SHP77 (cell line): ENCODE measurements around the gene HOXA5.

Experiments used
- DNase-seq, 2 experiments: peaks; one replicate each; lab custom pipeline; 2025; lab: John Stamatoyannopoulos, UW

The HOXA5 gene

DNA sequence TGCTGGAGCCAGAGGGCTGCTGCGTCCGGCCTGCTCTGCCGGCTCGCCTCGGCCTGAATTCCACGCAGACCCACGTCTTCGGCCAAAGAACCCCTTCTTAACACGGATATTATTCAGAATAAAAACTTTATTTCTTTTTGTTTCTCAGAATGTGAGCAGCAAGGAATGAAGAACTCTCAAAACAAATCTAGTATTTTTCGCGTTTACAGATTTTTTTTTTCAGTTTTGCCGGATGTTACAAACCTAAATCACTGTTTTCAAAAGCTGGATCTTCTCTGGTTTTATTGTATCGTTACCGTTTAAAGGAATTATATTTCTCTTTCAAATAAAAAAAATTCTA, 36.6 kb downstream of the HOXA5 start:
- DNase-seq = no peak

DNA sequence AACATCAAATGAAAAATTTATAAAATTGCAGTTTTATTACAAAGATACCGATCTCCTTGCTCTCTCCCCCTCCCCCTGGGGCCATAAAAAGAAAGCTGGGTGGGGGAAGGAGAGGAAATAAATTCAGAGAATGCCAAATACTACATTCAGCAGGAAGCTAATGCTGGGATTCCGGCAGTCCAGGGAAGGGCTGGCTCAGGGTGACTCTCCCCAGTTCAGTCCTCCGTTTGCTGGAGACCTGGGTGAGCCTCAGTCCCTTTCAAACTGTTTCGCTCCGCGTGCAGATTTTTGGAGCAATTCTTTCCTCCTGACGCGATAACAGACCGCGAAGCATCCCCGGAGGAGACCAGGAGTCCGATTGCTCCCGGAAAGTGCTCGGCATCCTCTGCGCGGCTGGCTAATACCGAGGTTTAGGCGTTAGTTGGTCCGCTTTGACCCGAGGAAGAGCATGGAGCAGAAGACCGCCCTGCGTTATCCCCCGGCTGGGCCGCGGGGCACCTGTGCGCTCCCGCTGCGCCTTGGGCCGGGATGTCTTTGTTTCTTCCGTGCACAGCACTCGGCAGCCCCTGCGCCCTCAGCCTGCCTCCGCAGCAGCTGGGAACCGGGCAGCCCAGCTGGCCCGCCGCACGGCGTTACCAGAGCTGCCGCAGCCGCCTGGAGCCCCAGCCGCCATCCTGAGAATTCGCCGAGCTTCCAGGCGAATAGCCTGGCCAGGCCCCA, 37.1 kb downstream of the HOXA5 start:
- no peak for DNase-seq

DNA sequence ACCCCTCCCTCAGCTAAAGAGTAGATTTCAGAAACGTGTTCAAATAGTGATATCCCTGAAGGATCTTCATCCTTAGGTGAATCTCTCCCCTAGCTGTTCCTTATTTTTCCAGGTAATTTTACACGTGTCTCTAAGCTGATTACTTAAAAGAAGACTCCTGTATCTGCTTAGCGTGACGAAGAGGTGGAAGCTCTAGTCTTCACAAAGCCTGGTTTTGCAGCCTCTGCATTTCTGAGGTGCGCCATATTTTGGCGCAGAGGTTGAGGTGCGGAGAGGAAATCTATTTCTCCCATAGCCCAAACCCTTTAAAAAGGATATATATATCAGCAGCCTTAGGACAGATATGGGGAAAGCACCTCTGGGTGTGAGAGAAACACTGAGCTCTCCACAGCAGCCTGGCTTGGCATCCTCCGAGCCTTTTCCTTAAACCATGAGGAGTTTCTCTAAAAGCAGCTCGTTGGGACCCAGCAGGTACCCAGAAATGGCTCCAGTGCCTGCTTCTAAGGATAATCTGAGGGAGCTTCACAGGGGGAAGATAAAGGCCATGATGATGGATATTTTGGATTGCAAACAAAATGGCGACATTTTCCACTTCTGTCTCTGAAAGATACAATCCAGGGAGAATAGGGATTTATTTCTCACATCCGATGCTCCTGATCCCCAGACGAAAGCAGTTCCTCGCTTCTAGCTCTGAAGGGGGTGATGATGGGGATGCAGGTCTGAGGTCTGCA, 38.0 kb downstream of the HOXA5 start:
- DNase-seq = no peak

DNA sequence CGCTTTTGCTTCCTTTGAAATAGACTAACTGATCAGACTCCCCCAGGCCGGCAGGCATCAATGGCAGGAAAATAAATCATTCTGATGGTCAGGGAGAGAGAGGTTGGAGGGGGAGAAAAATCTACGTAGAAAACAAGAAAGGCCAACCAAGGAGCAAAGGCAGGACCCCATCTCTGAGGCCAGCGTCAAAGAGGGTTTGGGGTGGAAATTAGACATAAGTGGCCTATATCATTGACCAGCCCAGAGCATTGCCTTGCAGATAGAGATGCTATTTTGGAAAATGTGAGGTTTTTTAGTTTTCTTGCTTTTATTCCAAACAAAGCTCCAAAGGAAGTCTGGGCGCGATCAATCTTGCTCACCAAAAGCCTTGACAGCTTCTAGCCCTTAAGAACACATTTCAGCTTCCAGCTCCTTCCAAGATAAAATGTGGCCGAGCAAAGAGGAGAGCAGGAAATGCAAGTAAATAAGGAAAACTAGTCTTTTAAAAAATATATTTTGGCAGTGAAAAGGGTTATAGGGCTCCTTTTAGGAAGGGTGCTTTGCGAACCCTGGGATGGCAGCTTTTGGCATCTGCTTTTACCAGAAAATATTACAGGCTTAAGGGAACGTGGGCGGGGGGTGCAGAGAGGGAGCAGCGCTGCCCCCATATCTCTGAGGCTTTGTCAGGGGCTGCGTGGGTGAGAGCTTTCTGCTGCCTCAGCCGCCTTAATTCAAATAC, 39.0 kb downstream of the HOXA5 start:
- no peak for DNase-seq

DNA sequence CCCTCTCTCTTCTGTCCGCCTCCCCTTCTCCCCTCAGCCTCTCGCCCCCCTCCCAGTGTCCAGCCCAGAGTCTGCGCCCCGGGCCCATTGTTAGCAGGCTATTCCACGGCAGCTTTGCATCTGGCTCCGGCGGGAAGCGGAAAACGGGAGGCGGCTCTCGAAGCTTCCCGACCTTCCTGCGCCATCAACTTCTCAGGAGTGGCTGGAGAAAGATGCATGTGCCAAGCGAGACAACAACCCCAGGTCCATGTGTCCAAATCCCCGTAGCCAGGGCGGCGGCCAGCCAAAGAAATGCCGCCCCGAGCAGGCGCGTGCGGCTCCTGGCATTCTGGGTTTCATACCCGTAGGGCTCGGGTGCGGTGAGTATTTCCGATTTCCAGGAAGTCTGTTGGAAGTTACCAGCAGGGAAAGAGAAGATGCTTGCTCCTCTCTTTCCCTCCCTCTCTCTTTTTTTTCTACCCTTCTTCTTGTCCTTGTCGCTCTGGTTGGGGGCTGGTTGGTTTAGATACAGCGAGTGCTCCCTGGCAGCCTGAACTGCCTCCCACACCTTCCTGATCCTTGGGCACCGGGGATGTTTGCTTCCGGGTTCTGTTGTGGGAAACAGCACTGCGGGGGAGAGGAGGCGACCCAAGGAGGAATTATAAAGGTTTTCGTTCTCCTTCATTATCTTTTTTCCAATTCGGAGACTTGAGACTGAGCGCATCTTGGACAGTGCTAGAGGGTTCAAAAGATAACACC, 39.8 kb downstream of the HOXA5 start:
- DNase-seq = no peak

GRCh38 chr7:27102581-27103442, 40.7 kb downstream of the HOXA5 start, which contains the start of gene HOXA2:
TSS of gene HOXA2 (minus strand) at chr7:27102683. CDS start at chr7:27102500, 183 bp downstream.
- DNase-seq = no peak

- no peak for DNase-seq
These were observed 41.4 kb downstream of the HOXA5 start for GRCh38 chr7:27101957-27102580.

DNA sequence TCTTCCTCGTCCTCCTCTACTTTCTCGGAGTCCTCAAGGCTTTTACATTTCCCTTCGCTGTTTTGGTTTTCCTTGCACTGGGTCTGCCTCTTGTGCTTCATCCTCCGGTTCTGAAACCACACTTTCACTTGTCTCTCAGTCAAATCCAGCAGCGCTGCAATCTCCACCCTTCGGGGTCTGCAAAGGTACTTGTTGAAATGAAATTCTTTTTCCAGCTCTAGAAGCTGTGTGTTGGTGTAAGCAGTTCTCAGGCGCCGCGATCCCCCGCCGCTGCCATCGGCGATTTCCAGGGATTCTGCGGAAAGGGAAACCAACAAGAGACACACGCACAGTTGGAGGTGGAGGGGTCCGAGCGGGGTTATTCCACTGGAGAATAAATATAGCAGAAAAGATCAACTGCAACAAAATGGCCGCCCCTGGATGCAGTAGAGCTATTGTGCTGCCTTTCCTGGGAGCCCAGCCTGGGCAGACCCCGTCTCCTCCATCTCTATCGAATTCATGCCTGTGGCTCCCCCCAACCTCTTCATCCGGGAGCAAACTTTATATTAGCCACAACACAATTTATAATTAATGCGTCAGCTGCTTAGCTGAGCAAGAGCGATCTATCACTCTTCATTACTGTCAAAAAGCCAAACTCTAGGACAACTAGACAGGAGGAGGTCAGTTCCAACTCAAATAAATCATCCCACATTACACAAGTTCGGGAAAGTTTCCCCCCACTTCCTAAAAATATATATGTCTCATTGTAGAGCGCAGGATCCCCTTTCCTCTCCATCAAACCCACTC, 42.1 kb downstream of the HOXA5 start:
- DNase-seq = no peak

DNA sequence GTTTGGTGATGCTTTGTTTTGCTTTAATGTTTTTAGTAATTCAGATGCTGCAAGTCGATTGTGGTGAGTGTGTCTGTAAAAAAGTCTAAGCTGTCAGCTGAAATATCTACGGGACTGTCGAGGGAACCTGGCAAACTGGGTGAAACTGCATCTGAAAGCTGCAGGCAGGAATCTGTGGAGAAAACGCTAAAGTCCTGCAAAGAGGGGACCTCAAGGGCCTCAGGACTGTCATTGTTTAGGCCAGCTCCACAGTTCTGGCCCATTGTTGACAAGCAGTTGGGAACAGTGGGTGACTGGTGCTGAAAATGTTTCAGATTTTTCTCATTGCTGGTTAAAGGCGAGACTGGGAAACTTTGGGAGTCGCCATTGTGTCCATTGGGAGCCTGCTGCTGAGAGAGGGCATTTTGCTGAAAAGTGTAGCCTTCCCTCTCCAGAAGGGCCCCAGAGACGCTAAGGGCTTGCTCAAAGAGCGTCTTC, 42.7 kb downstream of the HOXA5 start:
- DNase-seq = no peak

DNA sequence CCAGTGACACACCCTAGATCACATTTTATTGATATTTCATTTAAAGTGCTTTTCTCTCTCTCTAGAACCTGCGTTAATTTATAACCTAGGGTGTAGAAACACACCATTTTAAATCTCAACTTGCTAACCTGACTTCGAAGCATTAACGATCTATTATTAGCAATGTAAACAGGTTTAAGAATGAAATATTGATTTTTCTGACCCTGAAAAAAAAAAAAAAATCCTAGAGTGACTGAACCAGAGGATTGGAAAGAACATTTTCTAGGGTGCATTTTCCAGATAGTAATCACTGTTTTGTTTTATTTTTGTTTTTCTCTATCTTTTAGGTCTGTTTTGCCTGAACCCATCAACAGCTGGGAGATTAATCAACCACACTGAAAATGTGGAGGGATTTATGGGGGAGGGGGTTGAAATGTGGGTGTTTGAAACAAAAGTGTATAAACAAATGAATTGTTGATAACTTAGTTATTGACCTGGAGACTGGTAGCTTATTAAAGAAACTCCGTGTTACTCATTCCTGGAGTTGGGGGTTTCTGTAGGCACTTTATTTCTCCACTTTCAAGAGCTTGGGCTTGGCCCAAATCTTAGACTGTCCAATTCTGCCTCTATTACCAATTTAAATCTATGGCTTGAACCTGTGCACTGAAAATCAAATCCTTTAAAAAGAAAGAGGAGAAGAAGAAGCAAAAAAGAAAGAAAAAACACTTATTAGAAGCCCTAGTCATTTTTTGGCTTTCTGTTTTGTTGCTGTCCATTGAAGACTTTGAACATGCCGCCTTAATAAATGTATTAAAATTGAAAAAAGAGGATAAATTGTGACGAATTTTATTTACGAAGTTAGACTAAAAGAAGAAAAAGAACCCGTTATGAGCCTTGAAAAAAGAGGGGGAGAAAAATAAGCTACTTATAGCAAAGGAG, 43.8 kb downstream of the HOXA5 start:
- no peak for DNase-seq

- no peak for DNase-seq
These were observed 44.7 kb downstream of the HOXA5 start for GRCh38 chr7:27098578-27099451.

GRCh38 chr7:27097686-27098577, 45.5 kb downstream of the HOXA5 start:
- no peak for DNase-seq

DNA sequence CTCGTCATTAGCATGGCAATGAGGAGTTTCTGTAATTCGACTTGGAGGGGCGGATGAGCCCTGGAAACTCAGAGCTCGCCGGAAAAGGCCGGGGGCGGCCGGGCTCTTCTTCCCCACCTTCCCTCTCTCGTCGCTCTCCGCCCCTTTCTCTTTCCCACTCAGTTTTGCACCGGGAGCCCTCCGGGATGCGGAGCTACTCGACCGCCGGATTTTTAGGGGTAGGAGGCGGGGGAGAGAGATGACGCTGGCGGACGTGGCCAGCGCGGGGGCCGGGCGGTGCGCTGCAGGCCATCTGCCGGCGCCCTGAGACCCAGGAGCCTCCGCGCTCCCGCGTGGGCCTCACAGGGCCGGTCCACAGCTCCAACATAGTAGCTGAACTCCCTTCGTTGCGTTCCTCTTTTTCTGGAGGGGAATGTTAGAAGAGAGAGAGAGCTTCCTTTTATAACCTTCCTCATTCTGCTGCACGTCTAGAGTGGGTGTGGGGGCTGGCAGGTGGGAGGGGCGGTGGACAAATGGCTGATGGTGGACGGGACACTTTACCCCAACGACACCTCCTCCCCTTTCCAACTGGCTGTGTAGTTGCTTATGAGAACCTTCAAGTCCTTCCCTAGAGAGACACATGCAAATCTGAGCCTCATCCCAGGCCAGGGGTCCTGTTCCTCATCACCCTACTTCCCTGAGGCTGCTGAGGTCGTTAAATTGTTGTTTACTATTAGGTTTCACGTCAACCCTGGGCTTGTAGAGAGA, 46.5 kb downstream of the HOXA5 start:
- DNase-seq = no peak

DNA sequence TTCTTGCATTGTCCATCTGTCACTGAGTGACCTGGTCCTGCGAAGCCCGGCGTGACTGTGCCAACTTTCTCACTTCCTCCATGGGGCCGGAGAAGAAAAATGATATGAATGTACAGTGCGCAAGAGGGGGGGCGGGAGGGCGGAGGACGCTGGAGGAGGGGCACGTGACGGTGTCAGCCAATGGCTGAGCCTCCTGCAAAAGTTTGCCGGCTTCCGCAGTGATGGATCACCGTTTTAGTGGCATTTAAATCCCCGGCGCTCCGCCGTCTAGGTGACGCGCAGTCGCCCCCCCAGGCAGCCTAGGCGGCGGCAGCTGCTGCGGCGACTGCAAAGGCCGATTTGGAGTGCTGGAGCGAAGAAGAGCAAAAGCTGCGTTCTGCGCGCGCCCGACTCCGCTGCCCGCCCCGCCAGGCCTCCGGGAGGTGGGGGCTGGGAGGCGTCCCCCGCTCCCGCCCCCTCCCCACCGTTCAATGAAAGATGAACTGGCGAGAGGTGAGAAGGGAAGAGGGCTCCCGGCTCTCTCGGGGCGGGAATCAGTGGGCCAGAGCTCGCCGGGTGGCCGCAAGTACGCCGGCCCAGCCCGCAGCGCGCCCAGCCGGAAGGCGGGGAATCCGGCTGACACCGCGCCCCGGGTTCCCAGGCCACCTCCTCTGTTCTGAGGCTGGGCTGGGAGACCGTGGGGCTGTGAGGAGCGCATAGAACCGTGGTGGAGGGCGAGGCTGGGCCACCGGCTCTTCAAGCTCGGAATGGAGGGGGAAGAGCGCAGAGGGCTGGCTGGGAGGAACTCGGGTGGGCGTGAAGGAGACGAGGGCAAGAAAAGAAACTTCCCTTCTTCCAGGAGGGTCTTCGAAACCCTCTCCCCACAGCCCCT, 47.3 kb downstream of the HOXA5 start, which contains the start of gene HOXA1:
TSS of gene HOXA1 (minus strand) at position 104 of the 871 bp plus-strand sequence. CDS start at position 16, 88 bp downstream.
- DNase-seq = no peak
